ACHN (cell line): ENCODE data around the gene TMEM150C.
"Not testable (repeated sequence)": the region's sequence is repeated elsewhere in the genome, so short reads cannot be mapped to it uniquely, and the experiment has no call there.

ENCODE experiments used
- DNase-seq: peaks from one replicate; pipeline ENCODE4 v3.0.0-alpha.2; 2015
- in situ Hi-C: cut with HindIII; loops from 2 replicates; pipeline ENCODE4 v1.10.0; 2017; ENCODE audit warnings: low sequenced_read_pairs, low pct_ligation_motif_present, low pct_unique_long_range_greater_than_20kb

Gene TMEM150C

GRCh38 chr4:82491251-82491960 lies 70.4 kb downstream of the TMEM150C start:
- in situ Hi-C loops: no loop called here
- DNase-seq: no peak

DNA sequence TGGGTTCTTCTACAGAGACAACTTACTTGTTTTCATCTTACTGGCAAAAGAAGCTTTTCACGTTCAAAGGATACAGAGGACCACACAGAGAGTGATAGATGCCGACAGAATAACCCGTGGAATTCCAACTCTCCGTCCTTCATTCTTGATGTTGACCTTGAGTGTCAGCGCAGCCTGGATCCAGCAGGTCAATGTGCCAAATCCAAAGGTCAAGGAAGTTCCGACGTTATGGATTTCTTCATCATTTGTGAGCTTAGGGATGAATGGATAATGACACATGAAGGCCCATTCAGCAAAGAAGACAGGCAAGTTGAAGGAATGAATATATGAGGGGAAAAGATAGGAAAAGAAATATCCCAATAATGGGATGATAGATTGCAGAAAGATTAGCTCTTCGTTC lies 71.8 kb downstream of the TMEM150C start:
- DNase-seq: no peak
- in situ Hi-C loops: no loop called here

DNA sequence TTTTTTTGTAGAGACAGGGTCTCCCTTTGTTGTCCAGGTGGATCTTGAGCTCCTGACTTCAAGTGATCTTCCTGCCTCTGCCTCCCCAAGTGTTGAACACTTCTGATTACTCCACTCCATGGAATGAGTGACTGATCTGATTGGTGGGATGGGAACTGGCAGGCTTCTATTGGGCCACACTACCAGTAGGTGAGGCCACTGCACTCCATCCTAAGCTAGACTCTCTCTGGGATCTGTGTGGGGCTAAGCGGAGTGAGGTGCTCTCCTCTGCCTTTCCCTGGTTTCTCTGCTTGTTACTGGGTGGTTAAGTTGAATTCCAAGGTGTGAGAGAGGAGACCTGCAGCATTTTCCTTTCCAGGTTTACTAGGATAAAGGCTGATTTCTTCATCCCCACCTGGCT lies 72.7 kb downstream of the TMEM150C start:
- no peak for DNase-seq
- in situ Hi-C loops: no loop called here

- in situ Hi-C loops: no loop called here
- no peak for DNase-seq
Measured at GRCh38 chr4:82484996-82485783, 76.6 kb downstream of the TMEM150C start.

DNA sequence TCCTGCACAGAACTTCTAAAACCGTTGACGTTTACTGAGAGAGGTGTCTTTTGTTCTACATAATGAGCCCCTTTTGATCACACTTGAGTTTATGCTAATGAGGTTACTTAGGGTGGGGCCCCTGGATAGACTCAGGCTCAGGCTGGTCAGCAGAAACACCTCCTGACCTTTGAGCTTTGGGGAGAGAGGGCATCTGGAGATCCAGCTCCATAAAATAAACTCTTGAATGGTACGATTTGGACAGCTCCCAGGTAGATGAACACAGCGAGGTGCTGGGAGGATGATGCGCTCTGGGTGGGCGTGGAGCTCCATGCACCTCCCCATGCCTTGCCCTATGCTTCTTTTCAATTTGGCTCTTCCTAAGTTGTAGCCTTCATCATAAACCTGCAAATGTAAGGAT lies 79.4 kb downstream of the TMEM150C start:
- in situ Hi-C loops: no loop called here
- no peak for DNase-seq

DNA sequence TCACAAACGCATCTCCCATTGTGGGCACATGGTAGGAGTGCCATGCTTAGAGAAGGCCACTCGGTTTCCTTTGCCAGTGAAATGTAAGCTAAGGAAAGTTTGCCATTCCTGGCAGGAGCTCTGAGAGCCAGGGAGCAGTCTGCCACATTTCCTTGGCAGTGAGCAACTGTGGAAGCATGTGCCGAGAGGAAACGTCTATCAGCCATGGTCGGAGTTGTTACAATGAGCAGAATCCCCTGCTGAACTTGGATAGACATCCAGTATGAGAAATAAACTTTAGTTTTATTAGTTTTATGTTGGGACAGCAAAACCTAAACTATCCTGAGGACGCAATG lies 80.3 kb downstream of the TMEM150C start:
- no peak for DNase-seq
- in situ Hi-C loops: no loop called here

DNA sequence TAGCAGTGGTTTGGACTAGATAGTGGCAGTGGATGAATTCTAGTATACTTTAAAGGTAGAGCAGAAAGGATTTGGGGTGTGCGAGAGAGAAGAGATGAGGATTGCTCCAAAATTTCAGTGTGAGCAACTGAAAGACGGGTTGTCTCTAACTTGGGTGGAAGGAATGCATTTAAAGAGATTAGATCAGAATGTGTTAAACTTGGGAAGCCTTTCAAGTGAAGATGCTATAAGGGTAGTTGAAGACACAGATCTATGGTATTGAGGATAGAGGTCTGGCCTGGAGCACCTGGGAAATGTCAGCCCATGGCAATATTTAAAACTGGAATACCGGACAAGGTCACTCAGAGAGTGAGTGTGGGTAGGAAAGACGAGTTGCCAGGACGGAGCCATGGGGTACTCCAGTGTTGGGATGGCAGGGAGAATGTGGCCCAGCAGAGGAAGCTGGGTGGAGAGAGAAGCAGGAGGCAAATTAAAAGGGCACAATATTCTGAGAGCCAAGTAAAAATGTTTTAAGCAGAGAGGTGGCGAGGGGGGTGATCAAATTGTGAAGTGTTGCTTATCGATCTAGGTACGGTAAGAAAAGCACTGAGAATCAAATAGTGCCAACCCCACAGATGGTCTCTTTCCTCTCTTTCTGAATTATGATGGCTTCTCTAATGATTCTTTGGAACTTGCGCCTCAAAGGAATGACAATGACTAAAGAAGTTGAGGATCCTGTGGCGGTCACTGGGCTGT lies 80.8 kb downstream of the TMEM150C start:
- DNase-seq: no peak
- in situ Hi-C loops: no loop called here

- in situ Hi-C loops: no loop called here
- no peak for DNase-seq
Measured at GRCh38 chr4:82479562-82479961, 82.2 kb downstream of the TMEM150C start.

GRCh38 chr4:82477469-82477868 lies 84.3 kb downstream of the TMEM150C start:
- DNase-seq, in situ Hi-C loops: not testable (repeated sequence)

GRCh38 chr4:82475931-82476330 lies 85.9 kb downstream of the TMEM150C start:
- not testable (repeated sequence) for DNase-seq

DNA sequence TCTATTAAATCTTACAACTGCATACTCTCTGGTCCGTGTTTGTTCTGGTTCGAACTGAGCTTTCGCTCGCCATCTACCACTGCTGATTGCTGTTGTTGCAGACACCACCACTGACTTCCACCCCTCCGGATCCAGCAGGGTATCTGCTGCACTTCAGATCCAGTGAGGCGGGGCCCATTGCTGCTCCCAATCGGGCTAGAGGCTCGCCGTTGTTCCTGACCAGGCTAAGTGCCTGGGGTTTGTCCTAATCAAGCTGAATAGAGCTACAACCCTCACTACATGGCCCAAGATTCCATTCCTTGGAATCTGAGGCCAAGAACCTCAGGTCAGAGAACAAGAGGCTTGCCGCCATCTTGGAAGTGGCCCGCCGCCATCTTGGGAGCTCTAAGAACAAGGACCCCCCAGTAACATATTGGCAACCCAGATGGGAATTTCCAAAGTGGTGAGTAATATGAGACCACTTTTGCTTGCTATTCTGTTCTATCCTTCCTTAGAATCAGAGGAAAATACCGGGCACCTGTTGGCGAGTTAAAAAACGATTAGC lies 88.1 kb downstream of the TMEM150C start:
- DNase-seq: no peak
- in situ Hi-C loops: loop anchor here (25.0 kb wide), 1 partner anchor 264 kb away; no protein-coding TSS in a partner anchor

More at GRCh38 chr4:82475931-82476330, 85.9 kb downstream of the TMEM150C start:
- in situ Hi-C loops: not testable (repeated sequence)

DNA sequence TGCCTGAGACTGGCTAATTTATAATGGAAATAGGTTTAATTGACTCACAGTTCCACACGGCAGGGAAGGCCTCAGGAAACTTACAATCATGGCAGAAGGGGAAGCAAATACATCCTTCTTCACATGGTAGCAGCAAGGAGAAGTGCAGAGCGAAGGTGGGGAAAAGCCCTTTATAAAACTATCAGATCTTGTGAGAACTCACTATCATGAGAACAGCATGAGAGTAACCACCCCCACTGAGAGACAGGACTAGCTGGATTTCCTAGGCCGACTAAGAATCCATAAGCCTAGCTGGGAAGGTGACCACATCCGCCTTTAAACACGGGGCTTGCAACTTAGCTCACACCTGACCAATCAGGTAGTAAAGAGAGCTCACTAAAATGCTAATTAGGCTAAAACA lies 88.7 kb downstream of the TMEM150C start:
- not testable (repeated sequence) for DNase-seq
- in situ Hi-C loops: loop anchor here (25.0 kb wide), 1 partner anchor 264 kb away; no protein-coding TSS in a partner anchor

- in situ Hi-C loops: loop anchor here (25.0 kb wide), 1 partner anchor 267 kb away; no protein-coding TSS in a partner anchor
- no peak for DNase-seq
Measured at GRCh38 chr4:82469791-82470345, 91.9 kb downstream of the TMEM150C start.

GRCh38 chr4:82467471-82467870 lies 94.3 kb downstream of the TMEM150C start:
- no peak for DNase-seq

GRCh38 chr4:82463221-82463620 lies 98.6 kb downstream of the TMEM150C start:
- DNase-seq: no peak
- in situ Hi-C loops: loop anchor here (25.0 kb wide), 1 partner anchor 274 kb away; no protein-coding TSS in a partner anchor

More at GRCh38 chr4:82467471-82467870, 94.3 kb downstream of the TMEM150C start:
- in situ Hi-C loops: loop anchor here (25.0 kb wide), 1 partner anchor 270 kb away; no protein-coding TSS in a partner anchor

DNA sequence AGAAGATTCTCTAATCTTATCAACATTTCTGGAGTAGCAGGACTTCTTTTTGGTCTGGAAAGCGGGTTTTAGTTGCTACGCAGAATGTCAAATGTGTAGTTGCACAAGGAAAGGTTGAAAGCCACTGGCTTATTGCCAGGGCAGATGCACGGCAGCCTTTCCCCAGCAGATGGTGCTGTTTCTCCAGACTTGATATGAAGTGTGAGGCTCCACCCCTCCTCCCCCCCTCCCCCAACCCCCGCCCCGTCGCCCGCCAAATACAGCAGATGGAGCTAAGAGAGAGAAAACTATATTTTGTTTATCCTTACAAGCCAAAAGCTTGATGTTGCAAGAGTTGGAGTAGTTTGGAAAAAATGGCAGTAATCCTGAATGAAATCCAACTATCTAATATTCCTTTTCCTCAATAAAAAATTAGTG lies 99.4 kb downstream of the TMEM150C start:
- in situ Hi-C loops: loop anchor here (25.0 kb wide), 1 partner anchor 275 kb away; no protein-coding TSS in a partner anchor
- DNase-seq: peak; percentile 77

GRCh38 chr4:82461710-82462109 lies 100.1 kb downstream of the TMEM150C start:
- DNase-seq: no peak
- in situ Hi-C loops: loop anchor here (25.0 kb wide), 1 partner anchor 276 kb away; no protein-coding TSS in a partner anchor

- no peak for DNase-seq
- in situ Hi-C loops: loop anchor here (25.0 kb wide), 1 partner anchor 279 kb away; no protein-coding TSS in a partner anchor
Measured at GRCh38 chr4:82458729-82459128, 103.1 kb downstream of the TMEM150C start.
